Loucy (cell line): ENCODE measurements around the gene LRRC10.

ENCODE experiments used
- H2AFZ ChIP-seq: fragments of 200-600 bp; sonication (generic); 2 replicates; pipeline ENCODE4 v1.6.0; 2016; ENCODE audit warnings: antibody characterized with exemption, mild to moderate bottlenecking, low read length, moderate library complexity
- H3F3A ChIP-seq: fragments of 200-600 bp; 2 replicates; pipeline ENCODE4 v1.6.0; 2016; ENCODE audit warnings: antibody characterized with exemption, low read depth, mild to moderate bottlenecking
- H3K27me3 ChIP-seq: fragments of 200-600 bp; sonication (generic); 2 replicates; pipeline ENCODE4 v1.6.1; 2014; ENCODE audit warnings: low read length, mild to moderate bottlenecking; ENCODE audit not compliant: insufficient read depth, poor library complexity, severe bottlenecking
- H3K36me3 ChIP-seq: fragments of 200-600 bp; sonication (generic); 2 replicates; pipeline ENCODE4 v1.6.1; 2016; ENCODE audit warnings: low read length; ENCODE audit not compliant: insufficient read depth
- H3K4me1 ChIP-seq: fragments of 200-600 bp; sonication (generic); 2 replicates; pipeline ENCODE4 v1.5.1; 2014; ENCODE audit warnings: low read length, mild to moderate bottlenecking; ENCODE audit not compliant: insufficient read depth, poor library complexity, severe bottlenecking
- H3K4me2 ChIP-seq: fragments of 200-600 bp; sonication (generic); 2 replicates; pipeline ENCODE4 v1.6.0; 2014; ENCODE audit warnings: antibody characterized with exemption, low read length, low read depth, mild to moderate bottlenecking; ENCODE audit not compliant: poor library complexity, severe bottlenecking
- H3K4me3 ChIP-seq: fragments of 200-600 bp; sonication (generic); 2 replicates; pipeline ENCODE4 v1.5.1; 2014; ENCODE audit warnings: low read length, mild to moderate bottlenecking, mixed read lengths; ENCODE audit not compliant: poor library complexity, severe bottlenecking
- H3K79me2 ChIP-seq: fragments of 200-600 bp; sonication (generic); 2 replicates; pipeline ENCODE4 v1.6.1; 2014; ENCODE audit warnings: low read length; ENCODE audit not compliant: insufficient read depth
- H3K9ac ChIP-seq: fragments of 200-600 bp; sonication (generic); 2 replicates; pipeline ENCODE4 v1.6.0; 2014; ENCODE audit warnings: mild to moderate bottlenecking, low read depth, low read length, moderate library complexity; ENCODE audit not compliant: poor library complexity, severe bottlenecking
- H3K9me2 ChIP-seq: fragments of 200-600 bp; sonication (generic); replicated peaks from 2 replicates; pipeline ENCODE4 v1.6.1; 2016; ENCODE audit warnings: low read depth, low read length, mixed read lengths
- H3K9me3 ChIP-seq: fragments of 200-600 bp; sonication (generic); 2 replicates; pipeline ENCODE4 v1.6.1; 2014; ENCODE audit warnings: mild to moderate bottlenecking, antibody characterized with exemption, low read length, low read depth; ENCODE audit not compliant: insufficient read depth
- H4K20me1 ChIP-seq: fragments of 200-600 bp; sonication (generic); 2 replicates; pipeline ENCODE4 v1.6.0; 2014; ENCODE audit warnings: antibody characterized with exemption, low read length, mild to moderate bottlenecking; ENCODE audit not compliant: insufficient read depth, poor library complexity, severe bottlenecking
- EZH2phosphoT487 ChIP-seq: fragments of 200-600 bp; IDR thresholded peaks from 2 replicates; pipeline ENCODE4 v1.6.1; 2018; ENCODE audit warnings: antibody characterized with exemption, mild to moderate bottlenecking, moderate library complexity, borderline replicate concordance
- TF ChIP-seq, protein P1 (sequence below): fragments of 200-600 bp; sonication (generic); conservative IDR thresholded peaks from 2 replicates; pipeline ENCODE4 v1.5.1; 2014; ENCODE audit warnings: mild to moderate bottlenecking, antibody characterized with exemption, low read length

The LRRC10 gene

DNA sequence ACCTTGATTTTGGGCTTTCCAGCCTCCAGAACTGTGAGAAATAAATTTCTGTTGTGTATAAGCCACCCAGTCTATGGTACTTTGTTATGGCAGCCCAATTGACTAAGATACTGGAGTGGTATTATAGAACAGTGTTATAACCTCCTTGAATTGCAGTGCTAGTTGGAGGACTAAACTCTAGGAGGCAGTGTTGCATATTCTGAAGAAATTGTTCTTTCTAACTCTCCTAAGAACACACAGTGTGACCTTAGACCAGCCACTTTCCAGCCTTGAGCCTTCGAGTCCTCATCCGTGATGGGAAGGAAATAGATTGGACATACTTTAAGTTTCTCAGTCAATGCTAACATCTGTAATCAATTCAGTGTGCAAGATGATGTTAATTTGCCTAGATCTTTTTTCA, 22.4 kb upstream of the LRRC10 start:
- H3K4me1 ChIP-seq = no peaks in the 10 kb centered on the region

DNA sequence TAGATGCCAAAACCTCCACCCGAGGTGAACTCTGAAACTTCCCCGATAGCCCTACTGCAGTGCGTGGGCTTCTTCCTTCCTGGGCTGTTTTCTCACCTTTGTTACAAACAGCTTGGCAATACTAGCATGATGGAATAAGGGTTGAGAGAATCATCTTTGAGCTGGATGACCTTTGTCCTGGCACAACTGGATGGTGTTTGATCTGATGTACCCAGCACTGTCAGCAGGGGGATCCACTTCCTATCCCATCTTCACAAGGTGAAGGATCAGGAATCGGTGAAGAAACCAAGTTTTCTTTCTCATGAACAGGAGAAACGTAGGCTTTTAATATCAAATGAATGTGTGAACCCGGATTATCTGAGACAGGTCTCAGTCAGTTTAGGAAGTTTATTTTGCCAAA, 19.5 kb upstream of the LRRC10 start:
- no peaks in the 10 kb centered on the region for H3K9me3 ChIP-seq
- no peaks in the 10 kb centered on the region for H3F3A ChIP-seq
- H3K4me1 ChIP-seq = no peaks in the 10 kb centered on the region
- H3K4me2 ChIP-seq = no peak overlapping the region
- no peak overlapping the region for H3K9ac ChIP-seq
- no peak overlapping the region for H2AFZ ChIP-seq
- H4K20me1 ChIP-seq = no peaks in the 10 kb centered on the region
- H3K9me2 ChIP-seq = no peaks in the 10 kb centered on the region
- H3K27me3 ChIP-seq = no peaks in the 10 kb centered on the region
- TF ChIP-seq EZH2phosphoT487 = no peak
- TF ChIP-seq, protein P1, sequence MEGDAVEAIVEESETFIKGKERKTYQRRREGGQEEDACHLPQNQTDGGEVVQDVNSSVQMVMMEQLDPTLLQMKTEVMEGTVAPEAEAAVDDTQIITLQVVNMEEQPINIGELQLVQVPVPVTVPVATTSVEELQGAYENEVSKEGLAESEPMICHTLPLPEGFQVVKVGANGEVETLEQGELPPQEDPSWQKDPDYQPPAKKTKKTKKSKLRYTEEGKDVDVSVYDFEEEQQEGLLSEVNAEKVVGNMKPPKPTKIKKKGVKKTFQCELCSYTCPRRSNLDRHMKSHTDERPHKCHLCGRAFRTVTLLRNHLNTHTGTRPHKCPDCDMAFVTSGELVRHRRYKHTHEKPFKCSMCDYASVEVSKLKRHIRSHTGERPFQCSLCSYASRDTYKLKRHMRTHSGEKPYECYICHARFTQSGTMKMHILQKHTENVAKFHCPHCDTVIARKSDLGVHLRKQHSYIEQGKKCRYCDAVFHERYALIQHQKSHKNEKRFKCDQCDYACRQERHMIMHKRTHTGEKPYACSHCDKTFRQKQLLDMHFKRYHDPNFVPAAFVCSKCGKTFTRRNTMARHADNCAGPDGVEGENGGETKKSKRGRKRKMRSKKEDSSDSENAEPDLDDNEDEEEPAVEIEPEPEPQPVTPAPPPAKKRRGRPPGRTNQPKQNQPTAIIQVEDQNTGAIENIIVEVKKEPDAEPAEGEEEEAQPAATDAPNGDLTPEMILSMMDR = peak; percentile 42
- no peak overlapping the region for H3K4me3 ChIP-seq
- no peaks in the 10 kb centered on the region for H3K36me3 ChIP-seq
- H3K79me2 ChIP-seq = no peaks in the 10 kb centered on the region

More for the DNA sequence above, 22.4 kb upstream of the LRRC10 start:
- Histone ChIP-seq H3K9me3 (no peaks in the 10 kb centered on the region), H3K9me2 (no peaks in the 10 kb centered on the region), H3K4me2 (no peak overlapping the region), H4K20me1 (no peaks in the 10 kb centered on the region), H3K9ac (no peak overlapping the region), H3K79me2 (no peaks in the 10 kb centered on the region), H3F3A (no peaks in the 10 kb centered on the region), H3K27me3 (no peaks in the 10 kb centered on the region), H3K36me3 (no peaks in the 10 kb centered on the region), H2AFZ (no peak overlapping the region), H3K4me3 (no peak overlapping the region)
- TF ChIP-seq EZH2phosphoT487 = no peak
- TF ChIP-seq, protein P1 = peak; percentile 59

DNA sequence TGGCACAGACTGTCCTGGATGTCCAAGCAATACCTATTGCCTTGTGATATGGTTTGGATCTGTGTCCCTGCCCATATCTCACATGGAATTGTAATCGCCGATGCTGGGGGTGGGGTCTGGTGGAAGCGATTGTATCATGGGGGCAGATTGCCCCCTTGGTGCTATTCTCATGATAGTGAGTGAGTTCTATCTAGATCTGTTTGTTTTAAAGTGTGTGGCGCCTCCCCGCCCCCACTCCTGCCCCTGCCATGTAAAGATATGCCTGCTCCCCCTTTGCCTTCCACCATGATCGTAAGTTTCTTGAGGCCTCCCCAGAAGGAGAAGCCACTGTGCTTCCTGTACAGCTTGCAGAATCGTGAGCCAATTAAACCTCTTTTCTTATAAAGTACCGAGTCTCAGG, 16.8 kb upstream of the LRRC10 start:
- Histone ChIP-seq H3K4me2 (no peak overlapping the region), H2AFZ (no peak overlapping the region), H3K79me2 (no peaks in the 10 kb centered on the region), H3K9me2 (no peaks in the 10 kb centered on the region), H3K4me1 (no peaks in the 10 kb centered on the region), H4K20me1 (no peaks in the 10 kb centered on the region), H3K4me3 (no peak overlapping the region), H3K27me3 (no peaks in the 10 kb centered on the region), H3K9ac (no peak overlapping the region), H3K9me3 (no peaks in the 10 kb centered on the region), H3K36me3 (no peaks in the 10 kb centered on the region), H3F3A (no peaks in the 10 kb centered on the region)
- TF ChIP-seq EZH2phosphoT487 = no peak
- TF ChIP-seq, protein P1 = no peak
